GM12874 (cell line): ENCODE measurements around the gene POU3F1.

Experiments
- CTCF ChIP-seq: IDR thresholded peaks from 2 replicates; pipeline ENCODE4 v1.5.1; 2011; ENCODE audit warnings: low read depth, mild to moderate bottlenecking, control low read depth, low read length, moderate library complexity; ENCODE audit not compliant: insufficient read depth

POU3F1 gene

DNA sequence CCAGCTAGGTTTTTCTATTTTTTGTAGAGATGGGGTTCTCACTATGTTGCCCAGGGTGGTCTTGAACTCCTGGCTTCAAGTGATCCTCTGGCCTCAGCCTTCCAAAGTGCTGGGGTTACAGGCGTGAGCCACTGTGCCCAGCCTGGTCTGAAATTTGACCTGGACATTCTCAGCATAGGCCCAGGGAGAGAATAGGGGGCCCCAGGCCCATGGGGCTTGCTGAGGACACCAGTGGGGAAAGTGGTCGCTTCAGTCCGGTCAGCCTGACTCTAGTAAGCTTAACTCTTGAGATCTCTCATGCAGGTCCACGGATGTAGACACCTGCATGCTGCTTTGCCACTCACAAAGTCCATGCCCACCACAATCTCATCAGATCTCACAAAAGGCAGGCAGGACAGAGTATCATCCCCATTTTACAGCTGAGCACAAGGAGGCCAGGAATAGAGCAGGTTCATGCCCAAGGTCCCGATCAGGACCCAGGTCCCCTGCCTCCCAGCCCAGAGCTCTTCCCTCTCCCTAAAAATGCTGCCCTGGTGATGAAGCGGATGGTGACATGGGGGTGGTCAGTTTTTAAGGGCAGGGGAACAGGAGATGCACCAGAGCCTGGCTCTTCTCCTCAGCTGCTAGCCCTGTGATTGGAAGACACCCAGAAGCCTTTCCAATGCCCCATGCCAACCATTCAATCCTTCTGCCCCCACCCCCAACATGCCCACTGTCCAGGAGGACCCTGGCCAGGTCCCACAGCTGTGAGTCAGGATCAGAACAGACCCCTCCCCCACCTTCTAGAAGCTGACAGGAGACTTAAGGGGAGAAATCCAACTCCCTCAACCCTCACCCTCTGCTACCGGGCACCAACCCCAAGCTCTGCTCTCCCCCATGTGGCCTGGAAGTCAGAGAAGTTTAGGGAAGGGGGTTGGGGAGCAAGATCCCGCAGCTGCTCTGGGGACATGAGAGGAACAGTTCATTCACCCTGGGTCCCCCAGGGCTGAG is 43.0 kb downstream of the POU3F1 start:
- no peak for TF ChIP-seq CTCF

GRCh38 chr1:38000529-38001455 is 45.8 kb downstream of the POU3F1 start:
- TF ChIP-seq CTCF, result no peak

DNA sequence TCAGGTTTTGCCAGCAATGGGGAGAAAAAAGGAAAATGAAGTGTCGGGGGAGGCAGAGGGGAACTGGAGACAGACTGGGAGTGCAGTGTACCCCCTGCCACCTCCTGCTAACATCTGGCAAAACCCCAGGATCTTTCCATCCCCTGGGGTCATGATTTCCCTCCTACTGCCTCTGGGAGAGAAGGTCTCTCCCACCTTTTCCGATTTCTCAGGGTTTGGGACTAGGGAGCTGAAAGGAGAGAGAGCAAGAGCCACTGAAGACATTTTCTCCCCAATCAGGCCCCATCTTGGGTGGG is 46.4 kb downstream of the POU3F1 start:
- no peak for TF ChIP-seq CTCF

- no peak for TF ChIP-seq CTCF
These were observed 47.0 kb downstream of the POU3F1 start for GRCh38 chr1:37999430-38000232.

- no peak for TF ChIP-seq CTCF
These were observed 47.6 kb downstream of the POU3F1 start for GRCh38 chr1:37998913-37999429.

DNA sequence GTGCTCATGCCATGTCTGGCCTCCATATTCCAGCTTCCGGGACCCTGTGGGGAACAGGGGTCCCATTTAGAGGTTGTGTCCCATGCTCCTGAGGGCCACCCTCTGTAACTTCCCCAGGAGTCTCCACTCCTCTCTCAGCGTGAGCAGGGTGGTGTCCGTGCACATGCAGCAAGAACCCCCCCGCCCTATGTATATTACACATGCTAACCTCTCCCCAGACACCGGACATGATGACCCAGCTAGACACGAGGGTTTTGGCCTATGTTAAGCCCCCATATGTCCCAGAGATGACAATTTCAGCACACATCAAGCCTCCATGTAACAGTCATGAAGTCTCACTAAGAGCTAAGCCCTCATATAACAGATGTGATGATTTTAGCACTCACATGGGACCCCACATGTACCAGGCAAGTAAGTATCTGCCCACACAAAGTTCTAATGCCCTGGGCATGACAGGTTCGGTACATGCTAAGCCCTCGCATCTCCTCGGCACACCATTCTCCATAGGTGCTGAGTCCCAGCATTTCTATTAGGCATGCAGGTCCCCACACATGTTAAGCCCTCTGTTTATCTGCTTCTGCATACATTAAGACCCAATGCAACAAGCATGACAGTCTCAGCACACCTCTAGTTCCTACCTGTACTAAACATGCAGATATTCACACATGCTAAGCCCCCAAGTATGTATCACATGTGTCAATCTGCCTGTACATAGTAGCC is 48.3 kb downstream of the POU3F1 start:
- TF ChIP-seq CTCF, result no peak
